ENCODE measurements around the gene LMNA.
A peak's percentile ranks its signal among the peaks of the same experiment; 100 is the strongest.

LMNA gene

DNA sequence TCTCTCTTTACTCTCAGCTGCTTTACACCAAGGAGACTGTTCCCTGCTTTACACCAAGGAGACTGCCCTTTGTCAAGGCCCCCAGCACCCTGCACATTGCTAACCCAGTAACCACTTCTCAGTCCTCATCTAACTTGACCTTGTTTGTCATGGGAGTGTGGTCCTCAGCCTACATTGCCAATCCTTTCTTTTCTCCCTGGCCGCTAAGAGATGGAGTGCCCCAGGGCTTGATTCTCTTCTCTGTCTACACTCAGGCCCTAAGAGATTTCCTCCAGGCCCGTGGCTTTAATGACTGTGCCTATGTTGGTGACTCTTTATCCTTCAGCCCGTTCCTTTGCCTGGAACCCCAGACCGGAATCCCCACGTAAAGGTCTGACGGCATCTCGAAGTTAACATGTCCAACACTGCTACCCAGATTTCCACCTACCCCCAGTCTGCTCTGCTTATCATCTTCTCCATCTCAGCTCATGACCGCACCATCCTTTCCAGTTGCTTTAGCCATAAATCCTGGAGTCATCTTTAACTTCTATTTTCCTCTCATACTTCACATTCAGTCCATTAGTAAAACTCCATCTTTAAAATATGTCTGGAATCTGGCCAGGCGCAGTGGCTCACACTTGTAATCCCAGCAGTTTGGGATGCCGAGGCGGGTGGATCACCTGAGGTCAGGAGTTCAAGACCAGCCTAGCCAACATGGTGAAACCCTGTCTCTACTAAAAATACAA is 29.4 kb downstream of the LMNA start:
- no peak for DNase-seq (ENCODE audit: low spot score)

DNA sequence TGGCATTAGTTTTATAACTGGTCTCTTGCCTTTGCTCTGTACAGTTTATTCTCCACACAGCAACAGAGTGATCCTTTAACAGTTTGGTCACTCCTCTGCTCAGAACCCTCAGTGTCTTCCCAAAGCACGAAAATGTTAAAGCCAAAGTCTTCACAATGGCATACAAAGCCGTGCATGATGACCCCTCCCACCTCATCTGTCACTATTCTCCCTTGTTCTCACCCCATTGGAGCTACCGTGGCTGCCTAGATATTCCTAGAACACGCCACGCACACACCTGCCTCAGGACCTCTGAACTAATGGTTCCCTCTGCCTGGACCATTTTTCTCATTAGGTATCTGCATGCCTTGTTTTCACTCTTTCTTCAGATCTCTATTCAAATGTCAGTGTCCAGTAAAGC is 30.2 kb downstream of the LMNA start:
- DNase-seq (ENCODE audit: low spot score): no peak

DNA sequence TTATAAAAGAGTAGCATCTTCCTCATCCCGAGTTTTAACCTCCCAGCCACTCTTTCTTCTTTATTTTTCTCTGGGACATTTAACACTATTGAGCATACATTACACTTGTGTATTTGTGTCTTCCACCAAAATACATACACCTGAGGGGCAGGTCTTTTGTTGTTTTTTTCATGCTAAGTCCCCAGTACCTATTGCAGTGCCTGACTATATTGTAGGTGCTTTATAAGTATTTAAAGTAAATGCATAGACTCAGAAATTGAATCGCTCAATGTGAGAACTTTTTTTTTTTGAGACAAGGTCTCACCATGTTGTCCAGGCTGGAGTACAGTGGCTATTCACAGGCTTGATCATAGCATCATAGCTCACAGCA is 31.1 kb downstream of the LMNA start:
- DNase-seq (ENCODE audit: low spot score): no peak

DNA sequence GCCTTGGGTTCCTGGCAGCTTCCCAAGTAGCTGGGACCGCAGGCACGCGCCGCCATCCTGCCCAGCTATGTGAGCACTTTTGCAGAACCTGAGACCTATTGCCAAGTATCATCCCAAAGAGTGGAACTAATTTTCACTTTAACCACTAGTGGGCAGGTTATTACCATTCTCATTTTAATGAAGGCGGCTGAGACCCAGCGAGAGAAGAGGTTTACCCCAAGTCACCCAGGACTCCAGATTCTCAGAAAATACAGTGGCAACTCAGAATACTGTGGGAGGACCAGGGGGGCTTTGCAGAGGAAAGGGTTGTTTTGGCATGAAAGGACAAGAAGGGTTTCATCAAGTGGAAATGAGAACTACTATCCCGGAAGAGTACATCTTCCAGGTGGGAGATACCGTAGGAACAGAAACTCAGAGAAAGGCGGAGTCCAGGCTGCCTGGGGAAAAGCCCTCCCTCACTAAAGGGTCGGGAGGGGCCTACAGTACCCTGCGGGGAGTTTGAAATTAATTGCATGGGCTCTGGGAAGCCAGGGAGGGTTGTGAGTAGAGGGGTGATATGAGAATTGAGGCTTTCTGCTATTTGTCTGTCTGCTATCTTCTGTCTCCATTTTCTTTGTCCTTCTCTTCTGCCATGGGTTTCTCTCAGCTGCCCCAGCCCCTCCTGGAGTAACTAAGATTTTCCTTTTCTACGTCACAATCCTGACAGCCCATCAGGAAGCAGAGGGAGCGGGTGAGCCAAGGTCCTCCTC is 31.7 kb downstream of the LMNA start:
- DNase-seq (ENCODE audit: low spot score): peak; percentile 84

DNA sequence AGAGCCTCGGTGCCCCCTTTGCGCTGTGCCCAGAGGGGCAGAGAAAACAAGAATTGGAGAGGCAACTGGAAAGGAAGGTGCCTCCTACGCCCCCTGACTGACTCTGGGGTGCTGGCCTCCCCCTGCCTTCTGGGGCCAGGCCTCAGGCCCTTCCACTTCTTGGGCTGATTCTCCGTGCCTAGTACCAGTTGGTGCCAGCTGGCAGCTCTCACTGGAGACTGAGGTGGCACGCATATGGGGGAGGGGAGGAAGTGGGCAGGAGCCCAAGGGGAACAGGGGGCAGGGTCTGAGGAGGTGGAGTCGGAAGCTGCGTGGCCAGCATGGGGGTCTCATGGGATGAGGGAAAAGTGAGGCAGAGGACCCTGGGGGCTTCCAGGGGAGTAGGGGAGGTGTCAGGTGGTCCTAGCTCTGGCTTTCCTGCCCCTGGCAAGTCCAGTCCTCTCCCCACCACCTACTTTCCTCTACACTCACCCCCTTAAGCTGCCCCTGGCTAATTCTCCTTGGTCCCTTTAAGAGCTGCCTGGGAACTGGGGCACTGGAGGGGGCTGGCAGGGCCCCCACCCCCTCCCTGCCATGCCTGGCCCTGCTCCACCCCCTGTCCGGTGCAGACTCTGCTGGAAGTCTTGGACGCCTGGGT is 32.4 kb downstream of the LMNA start:
- DNase-seq (ENCODE audit: low spot score): no peak

DNA sequence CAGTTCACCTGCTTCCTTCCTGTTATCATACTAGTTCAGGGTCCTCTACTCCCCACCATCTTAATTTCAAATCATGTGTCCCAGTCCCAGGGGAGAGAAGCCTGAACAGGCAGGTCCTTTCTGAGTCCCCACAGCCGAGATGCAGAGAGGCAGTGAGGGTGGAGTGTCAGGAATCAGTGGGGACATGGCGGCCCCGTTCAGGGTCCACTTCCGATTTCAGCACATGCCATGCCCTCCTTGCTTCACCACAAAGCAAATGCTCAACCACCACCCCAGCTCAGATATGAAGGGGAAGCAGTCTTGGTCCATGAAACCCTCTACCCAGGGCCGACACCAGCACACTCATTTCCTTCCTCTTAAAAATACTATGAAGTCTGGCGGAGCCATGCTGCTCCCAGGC is 33.7 kb downstream of the LMNA start:
- no peak for DNase-seq (ENCODE audit: low spot score)

DNA sequence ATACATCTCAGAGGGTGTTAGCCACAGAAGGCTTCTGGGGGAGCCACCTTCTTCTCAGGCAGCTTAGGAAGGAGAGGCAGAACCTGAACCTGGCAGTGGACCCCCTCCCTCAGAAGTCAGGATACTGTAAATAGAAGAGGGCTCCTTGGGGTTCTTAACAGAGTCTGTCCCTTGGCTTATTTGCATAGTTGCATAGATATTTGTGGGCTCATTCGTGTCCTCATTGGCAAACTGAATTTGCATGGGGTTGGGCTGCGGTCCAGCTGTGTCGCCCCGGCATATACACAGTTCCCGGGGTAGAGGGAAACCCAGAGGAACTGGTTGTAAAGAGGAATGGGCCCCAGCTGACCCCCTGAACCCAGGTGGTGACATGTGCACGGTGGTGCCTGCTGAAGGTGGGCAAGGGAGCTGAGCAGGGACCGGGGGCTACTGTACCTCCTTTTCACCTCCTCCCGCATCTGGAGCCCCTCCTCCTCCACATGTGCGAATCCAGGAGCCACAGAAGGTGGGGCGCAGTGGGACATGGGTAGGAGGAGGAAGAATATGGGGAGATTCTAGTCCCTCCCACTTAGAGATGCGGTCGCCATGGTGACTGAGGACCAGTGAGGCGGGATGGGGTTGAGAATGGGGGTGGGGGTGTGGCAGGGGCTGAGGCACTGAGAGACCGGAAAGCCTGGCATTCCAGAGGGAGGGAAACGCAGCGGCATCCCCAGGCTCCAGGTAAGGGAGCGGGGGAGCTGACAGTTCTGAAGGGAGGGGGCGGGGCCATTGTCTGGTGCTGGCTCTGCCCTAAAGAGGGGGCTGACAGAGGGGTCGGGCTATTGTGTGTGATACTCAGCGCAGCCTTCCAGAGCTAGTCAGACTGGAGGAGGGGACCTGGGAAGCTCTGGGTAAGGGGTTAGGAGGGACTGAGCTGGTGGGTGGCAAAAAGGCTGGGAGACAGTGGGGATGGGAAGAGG is 35.1 kb downstream of the LMNA start:
- DNase-seq (ENCODE audit: low spot score): no peak

DNA sequence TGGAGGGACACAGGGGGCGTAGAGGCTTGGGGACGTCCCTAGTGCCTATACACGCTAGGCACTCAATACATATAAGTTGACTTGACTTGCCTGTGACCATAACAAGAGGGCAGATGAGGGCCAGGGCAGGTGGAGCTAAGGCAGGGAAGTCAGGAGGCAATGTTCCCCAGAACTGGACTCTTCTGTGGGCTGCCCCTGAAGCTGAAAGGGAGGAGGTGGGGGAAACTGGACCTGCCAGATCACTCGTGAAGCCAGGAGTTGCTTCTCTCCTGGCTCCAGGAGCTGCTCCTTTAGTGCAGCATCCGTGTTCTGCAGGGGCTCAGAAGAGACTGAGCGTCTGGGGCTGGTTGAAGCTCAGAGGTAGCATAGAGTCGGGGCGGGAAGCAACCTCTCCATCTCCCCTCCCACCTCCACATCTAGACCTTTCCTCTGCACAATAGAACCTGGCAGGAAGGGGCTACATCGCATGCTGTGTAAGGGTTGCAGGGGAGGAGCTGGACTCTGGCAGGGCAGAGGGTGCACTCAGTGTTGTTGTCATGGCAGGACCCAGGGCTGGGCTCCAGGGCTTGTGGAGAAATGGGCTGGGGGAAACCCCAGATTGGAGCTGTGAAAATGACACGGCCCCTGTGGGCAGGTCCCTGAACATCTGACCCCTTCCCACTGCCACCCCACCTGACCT is 36.0 kb downstream of the LMNA start:
- no peak for DNase-seq (ENCODE audit: low spot score)

DNA sequence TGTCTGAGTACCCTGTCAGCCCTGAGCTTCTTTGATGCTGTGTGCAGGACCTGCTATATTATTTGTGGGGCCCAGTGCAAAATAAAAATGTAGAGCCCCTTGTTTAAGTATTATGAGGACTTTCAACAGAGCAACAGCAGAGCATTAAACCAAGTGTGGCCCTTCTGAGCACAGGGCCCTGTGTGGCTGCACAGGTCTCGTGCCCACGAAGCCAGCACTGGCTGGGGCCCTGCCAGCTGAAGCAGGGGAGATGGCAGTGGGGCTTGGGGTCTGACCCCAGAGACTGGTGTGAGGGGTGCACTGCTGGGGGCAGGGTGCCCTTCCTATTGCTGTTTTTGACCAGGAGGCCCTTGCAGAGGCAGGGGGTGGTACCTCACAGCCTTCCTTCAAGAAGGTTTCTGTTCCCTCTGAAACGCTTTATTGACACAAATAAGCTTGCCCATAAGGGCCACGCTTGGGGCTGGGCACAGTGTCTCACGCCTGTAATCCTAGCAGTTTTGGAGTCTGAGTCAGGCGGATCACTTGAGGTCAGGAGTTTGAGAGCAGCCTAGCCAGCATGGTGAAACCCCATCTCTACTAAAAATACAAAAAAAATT is 36.7 kb downstream of the LMNA start:
- no peak for DNase-seq (ENCODE audit: low spot score)

DNA sequence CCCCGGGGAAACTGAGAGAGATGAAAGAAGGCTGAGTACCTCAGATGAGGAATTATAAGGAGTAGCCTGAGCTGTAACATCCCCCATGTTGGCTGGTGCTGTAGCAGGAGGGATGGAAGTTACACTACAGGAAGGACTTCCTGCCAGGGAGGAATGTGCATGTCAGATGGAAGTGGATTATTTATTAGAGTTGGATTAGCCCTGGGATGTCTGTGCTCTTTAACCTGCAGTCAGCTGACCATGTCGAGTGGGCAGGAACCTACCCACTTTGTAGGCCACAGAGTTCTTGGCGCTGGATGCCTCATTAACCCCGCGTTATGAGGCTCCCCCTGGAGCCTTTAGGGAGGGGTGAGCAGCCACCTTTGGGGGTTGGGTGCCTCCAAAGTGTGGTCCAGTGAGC is 38.1 kb downstream of the LMNA start:
- DNase-seq (ENCODE audit: low spot score): no peak

DNA sequence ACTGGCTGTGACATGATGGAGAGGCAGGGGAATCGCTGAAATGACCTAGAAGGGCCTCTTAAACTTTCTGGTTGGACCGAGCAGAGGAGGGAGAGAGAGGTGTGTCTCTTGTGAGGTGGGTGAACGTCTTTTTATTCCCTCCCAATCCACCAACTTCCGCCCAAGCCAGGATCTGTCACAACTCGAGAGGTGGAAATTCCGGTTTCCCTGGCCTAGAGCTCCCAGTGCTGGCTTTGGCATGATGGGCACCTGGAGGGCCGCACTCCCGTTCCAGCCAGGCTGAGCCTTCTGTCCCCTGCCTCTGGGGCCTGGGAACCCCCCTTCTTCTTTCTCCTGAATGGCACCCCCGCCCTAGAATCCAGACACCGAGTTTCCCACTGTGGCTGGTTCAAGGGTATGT is 38.9 kb downstream of the LMNA start, which contains the start of gene SEMA4A:
Gene SEMA4A (plus strand): TSS at position 224 of the 400 bp plus-strand sequence. CDS start 994 bp downstream, outside the sequence.
- DNase-seq (ENCODE audit: low spot score): no peak

DNA sequence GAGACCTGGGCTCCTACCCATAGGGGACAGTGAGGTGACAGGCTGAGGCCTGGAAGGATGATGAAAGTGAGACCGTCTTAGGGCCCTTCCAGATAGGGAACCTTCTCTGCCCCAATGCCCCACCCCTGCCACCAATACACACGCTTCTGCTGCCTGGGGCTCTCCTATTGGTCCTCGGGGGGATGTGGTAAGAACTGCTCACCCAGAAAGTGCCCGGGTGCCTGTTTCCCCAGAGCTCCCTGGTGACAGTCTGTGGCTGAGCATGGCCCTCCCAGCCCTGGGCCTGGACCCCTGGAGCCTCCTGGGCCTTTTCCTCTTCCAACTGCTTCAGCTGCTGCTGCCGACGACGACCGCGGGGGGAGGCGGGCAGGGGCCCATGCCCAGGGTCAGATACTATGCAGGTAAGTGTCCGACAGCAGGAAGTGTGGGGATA is 39.8 kb downstream of the LMNA start:
- no peak for DNase-seq (ENCODE audit: low spot score)

DNA sequence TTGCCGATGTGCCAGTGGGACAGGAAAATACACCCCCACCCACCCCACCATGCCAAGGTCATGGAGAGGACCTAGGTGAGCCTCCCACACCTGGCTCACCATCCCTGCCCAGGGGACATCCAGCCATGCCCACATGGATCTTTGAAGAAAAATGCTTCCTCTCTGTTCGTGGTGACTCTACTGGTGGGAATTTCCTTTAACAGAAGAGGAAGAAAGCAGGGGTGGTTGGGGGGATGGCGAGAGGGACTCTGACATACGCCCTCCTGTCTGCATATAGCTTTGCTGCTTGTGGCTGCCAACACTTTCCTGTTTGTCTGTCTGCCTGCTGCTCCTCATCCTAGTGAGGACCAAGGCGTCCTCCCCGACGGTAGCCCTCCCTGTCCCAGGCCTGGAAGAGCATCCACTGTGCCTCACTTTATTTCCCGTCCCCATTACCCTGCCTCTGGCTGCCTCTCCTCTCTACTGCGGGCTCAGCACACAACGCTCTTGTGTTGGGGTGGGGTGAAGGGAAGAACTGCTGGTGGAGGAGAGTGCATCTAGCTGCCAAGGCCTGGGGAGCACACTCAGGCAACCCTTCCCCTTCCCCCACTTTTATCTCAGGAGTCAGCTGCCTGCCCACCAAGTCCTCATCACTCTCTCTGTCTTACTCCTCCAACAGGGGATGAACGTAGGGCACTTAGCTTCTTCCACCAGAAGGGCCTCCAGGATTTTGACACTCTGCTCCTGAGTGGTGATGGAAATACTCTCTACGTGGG is 41.4 kb downstream of the LMNA start:
- DNase-seq (ENCODE audit: low spot score): no peak

DNA sequence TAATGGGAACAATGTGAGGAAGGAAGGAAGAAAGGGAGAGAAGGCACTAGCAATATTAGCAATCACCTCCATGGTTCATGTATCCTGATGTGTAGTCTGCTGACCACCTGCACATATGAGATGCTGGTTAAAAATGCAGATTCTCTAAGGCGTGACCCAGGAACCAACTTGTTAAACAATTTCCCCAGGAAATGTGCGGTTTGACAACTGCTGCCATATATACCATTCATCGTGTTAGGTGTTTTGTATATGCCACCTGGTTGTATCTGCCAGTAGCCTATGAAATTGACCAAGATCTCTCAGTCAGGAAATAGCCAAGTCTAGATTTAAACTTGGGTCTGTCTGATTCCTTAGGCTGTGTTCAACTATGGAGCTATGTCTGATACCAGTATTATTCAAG is 43.0 kb downstream of the LMNA start:
- DNase-seq (ENCODE audit: low spot score): no peak

DNA sequence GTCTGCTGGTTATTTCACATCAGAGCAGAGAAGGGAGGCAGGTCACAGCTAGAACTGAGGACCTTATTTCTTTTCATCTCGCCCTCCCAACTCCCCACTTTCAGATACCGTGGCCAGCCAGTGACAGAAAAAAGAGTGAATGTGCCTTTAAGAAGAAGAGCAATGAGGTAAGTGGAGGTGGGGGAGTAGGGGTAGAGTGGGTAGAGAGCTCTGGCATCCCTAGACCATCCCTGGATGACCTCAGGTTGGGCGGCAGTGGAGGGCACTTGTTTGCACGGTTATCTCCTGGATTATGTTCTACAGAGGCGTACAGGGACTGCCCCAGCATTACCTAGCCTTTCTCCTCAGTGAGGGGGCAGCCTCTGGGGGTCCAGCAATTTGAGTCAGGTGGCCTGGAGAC is 43.5 kb downstream of the LMNA start:
- no peak for DNase-seq (ENCODE audit: low spot score)

DNA sequence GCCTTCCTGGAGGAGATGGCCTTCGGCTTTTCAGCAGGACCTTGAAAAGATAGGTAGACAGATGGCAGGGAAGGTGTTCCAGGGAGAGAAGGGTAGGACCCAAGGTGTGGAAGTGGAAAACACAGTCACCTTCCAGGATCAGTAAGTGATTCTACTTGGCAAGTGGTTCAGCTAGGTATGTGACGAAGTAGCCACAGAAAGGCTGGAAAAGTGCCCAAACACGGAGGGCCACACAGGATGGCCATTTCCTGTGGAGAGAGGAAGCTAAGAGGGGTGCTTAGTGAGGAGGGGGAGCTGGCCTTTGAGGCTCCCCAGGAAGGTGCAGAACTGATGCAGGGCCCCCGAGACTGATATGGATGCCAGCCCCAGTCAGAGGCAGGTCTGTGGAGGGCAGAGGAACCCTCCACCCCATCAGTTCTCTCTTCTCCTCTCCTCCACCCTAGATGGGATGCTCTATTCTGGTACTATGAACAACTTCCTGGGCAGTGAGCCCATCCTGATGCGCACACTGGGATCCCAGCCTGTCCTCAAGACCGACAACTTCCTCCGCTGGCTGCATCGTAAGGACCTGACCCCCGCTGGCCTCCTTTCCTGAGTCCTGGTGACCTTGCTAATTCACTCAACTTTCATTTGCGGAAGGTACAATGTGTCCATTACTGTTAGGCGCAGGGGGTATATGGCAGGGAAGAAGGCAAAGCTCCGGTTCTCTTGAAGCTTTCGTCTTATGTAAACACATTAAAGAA is 45.7 kb downstream of the LMNA start:
- no peak for DNase-seq (ENCODE audit: low spot score)

DNA sequence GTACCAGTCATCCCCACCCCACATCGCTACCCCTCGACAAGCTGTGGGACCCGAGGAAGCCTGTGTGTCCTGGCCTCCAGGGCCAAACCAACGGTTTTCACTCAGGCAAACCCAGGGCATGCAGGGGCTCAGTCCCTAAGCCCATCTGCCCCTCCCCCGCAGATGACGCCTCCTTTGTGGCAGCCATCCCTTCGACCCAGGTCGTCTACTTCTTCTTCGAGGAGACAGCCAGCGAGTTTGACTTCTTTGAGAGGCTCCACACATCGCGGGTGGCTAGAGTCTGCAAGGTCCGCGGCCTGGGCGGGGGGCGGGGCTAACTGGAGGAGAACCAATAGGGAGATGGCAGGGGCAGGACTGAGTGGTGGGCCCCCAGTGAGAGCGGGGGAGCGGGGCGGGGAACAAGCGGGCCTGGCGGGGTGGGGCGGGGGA is 46.2 kb downstream of the LMNA start:
- DNase-seq (ENCODE audit: low spot score): no peak

DNA sequence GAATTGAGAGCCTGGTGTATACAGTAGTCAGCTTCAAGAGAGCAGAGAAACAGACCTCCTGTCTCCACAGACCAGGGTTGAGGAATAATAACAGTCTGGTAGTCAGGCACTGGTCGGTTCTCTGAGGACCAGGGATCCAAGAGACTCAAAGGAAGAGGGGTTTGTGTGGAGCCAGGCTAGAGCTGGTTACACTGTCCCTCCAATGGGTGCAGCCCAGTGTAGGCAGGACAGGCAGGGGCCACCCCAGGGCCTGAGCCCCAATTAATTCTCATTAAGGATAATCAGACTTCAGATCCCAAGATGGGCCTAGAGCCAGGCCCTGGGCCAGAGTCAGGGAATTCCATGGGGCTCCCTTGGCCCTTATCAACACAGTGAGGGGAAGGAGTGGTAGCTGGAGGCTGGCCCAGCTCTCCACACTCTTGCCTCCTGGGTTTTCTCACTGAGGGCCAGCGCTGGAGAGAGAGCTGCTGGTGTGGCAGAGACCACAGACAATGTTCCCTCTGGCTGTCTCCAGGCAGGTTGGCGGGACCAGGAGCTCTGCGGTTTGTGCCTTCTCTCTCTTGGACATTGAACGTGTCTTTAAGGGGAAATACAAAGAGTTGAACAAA is 48.0 kb downstream of the LMNA start:
- DNase-seq (ENCODE audit: low spot score): no peak

DNA sequence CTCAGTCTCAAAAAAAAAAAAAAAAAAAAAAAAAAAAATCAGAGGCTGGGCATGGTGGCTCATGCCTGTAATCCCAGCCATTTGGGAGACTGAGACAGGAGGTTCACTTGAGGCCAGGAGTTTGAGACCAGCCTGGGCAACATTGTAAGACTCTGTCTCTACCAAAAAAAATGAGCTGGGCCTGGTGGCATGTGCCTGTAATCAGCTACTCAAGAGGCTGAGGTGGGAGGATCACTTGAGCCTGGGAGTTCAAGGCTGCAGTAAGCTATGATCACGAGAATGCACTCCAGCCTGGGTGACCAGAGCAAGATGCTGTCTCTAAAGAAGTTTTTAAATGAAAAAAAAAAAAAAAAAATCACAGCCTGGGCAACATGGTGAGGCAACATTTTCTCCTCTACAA is 49.2 kb downstream of the LMNA start:
- no peak for DNase-seq (ENCODE audit: low spot score)
